ENCODE data around the gene LYST.

DNA sequence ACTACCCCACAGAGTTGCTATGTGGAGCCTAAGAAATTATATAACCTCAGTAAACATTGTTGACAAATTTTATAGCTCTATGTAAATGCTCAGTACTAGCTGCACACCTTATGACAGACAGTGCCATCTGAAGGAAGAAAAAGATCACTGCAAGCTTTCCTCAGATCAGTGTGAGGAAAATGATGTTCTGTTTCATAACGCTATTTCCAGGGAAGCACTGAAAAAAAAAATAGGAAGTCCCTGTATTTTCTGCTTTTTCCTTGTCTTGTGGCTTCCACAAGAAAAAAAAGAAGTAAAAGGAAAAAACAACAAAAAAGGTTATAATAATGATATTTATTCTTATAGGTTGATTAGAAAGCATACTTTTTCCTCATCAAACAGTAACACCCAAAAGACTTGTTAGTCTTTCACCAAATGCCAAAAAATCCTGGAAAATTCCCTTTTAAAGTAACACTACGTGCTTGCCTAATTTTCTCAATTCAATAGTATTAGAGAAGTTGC lies 23.2 kb downstream of the LYST start:
- TF ChIP-seq POLR2AphosphoS5 (IDR thresholded peaks at IDR 0.05; ENCODE audit: low read depth, low read length) (no peak), SIN3A (IDR thresholded peaks at IDR 0.05; ENCODE audit: borderline replicate concordance, insufficient read depth, low read length) (no peak), TAF1 (IDR thresholded peaks at IDR 0.05; ENCODE audit: borderline replicate concordance, insufficient read depth, low read length) (no peak)
- TF ChIP-seq, protein P1, sequence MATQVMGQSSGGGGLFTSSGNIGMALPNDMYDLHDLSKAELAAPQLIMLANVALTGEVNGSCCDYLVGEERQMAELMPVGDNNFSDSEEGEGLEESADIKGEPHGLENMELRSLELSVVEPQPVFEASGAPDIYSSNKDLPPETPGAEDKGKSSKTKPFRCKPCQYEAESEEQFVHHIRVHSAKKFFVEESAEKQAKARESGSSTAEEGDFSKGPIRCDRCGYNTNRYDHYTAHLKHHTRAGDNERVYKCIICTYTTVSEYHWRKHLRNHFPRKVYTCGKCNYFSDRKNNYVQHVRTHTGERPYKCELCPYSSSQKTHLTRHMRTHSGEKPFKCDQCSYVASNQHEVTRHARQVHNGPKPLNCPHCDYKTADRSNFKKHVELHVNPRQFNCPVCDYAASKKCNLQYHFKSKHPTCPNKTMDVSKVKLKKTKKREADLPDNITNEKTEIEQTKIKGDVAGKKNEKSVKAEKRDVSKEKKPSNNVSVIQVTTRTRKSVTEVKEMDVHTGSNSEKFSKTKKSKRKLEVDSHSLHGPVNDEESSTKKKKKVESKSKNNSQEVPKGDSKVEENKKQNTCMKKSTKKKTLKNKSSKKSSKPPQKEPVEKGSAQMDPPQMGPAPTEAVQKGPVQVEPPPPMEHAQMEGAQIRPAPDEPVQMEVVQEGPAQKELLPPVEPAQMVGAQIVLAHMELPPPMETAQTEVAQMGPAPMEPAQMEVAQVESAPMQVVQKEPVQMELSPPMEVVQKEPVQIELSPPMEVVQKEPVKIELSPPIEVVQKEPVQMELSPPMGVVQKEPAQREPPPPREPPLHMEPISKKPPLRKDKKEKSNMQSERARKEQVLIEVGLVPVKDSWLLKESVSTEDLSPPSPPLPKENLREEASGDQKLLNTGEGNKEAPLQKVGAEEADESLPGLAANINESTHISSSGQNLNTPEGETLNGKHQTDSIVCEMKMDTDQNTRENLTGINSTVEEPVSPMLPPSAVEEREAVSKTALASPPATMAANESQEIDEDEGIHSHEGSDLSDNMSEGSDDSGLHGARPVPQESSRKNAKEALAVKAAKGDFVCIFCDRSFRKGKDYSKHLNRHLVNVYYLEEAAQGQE (IDR thresholded peaks at IDR 0.05; ENCODE audit: insufficient read depth in 1 of 2, low read depth in 2 of 2, low read length in 2 of 2), result no peak

Measured in PFSK-1 (cell line).